Measurements from ENCODE around the gene G2E3.

G2E3 gene

DNA sequence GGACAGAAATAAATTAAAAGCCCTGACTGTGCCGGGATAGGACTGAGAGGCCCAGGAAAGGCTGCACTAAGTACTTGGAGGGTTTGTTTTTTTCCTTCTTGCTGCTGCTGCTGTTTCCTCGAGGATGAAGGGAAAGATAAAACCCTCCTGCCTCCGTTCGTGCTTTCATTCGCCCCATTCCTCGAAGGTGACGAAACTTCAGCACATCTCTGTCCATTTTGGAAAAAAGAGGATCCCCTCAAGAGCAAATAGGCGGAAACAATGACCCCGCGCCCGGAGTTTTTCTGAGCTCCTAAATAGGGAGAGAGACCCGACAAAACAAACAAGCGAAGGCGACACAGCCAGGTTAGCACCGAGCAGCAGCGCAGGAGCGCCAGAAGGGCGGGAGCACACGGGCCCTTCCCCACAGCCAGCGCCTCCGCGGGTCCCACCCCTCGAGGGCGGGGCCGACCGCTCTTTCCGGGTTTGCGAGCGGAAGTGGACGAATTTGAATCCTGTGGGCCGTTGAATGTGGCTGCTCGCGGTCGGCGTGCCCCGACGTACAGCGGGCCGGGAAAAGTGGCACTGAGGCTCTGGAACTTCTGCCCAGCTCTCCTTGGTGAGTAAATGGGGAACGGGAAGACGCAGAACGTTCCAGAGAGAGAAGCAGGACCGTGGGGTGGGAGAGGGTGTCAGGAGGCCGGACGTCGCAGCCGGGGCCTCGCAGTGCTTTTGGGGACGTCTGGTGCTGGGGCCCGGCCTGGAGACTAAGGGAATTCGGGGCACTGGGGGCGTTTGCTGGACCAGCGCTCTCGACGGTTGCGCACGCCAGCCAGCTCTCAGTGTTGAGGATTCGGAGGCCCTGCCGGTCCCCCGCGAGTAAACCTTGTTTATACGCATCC, at the start of gene G2E3:
G2E3 (plus strand) TSS at position 484 of the 881 bp plus-strand sequence. CDS start 21,922 bp downstream, outside the sequence.
- peak within 1 kb of the TSS; percentile 98 for H3K4me3 ChIP-seq (ENCODE audit: low read depth, low read length)
- TF ChIP-seq, protein P1, sequence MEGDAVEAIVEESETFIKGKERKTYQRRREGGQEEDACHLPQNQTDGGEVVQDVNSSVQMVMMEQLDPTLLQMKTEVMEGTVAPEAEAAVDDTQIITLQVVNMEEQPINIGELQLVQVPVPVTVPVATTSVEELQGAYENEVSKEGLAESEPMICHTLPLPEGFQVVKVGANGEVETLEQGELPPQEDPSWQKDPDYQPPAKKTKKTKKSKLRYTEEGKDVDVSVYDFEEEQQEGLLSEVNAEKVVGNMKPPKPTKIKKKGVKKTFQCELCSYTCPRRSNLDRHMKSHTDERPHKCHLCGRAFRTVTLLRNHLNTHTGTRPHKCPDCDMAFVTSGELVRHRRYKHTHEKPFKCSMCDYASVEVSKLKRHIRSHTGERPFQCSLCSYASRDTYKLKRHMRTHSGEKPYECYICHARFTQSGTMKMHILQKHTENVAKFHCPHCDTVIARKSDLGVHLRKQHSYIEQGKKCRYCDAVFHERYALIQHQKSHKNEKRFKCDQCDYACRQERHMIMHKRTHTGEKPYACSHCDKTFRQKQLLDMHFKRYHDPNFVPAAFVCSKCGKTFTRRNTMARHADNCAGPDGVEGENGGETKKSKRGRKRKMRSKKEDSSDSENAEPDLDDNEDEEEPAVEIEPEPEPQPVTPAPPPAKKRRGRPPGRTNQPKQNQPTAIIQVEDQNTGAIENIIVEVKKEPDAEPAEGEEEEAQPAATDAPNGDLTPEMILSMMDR (IDR thresholded peaks at IDR 0.05; ENCODE audit: low read depth, low read length) = no peak

GRCh38 chr14:30517737-30518136, 41.2 kb upstream of the G2E3 start:
- H3K4me3 ChIP-seq (ENCODE audit: low read depth, low read length) = no peak overlapping the region
- TF ChIP-seq, protein P1 (IDR thresholded peaks at IDR 0.05; ENCODE audit: low read depth, low read length) = no peak

DNA sequence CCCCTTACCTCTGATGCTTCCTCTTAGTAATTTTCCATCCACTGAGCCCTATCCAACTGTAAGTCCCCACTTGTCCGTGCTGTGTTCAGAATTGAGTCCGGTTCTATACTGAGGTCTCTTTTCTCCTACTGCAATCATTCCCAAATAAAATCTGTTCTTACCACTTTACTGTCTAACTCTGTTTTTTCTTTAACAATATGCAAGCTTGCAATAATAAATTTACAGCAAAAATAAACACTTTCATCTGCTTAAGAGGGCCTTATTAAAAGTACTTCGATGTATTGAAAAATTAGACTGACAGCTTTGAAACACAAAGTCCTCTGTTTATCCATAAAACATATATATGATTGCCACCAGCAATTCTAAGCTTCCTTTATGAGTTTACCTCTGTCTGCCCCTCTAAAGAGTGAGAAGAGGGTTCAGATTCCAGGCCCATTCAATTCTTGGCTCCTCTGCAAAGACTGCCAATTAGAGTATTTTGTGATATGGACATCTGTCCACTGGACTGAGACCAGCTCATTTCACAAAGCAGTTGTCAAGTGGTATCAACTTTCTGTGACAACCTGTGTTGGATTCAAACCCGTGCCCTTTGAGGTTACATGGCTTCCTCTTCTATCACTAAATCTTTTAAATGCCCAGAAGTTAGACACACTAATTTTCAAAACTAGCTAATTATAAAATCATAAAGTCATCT, 39.9 kb upstream of the G2E3 start:
- TF ChIP-seq, protein P1 (IDR thresholded peaks at IDR 0.05; ENCODE audit: low read depth, low read length) = no peak
- H3K4me3 ChIP-seq (ENCODE audit: low read depth, low read length) = no peak overlapping the region

- no peak overlapping the region for H3K4me3 ChIP-seq (ENCODE audit: low read depth, low read length)
- TF ChIP-seq, protein P1 (IDR thresholded peaks at IDR 0.05; ENCODE audit: low read depth, low read length) = no peak
These were observed 39.0 kb upstream of the G2E3 start for GRCh38 chr14:30519961-30520360.

GRCh38 chr14:30520536-30520935, 38.4 kb upstream of the G2E3 start:
- no peak overlapping the region for H3K4me3 ChIP-seq (ENCODE audit: low read depth, low read length)
- TF ChIP-seq, protein P1 (IDR thresholded peaks at IDR 0.05; ENCODE audit: low read depth, low read length) = no peak

DNA sequence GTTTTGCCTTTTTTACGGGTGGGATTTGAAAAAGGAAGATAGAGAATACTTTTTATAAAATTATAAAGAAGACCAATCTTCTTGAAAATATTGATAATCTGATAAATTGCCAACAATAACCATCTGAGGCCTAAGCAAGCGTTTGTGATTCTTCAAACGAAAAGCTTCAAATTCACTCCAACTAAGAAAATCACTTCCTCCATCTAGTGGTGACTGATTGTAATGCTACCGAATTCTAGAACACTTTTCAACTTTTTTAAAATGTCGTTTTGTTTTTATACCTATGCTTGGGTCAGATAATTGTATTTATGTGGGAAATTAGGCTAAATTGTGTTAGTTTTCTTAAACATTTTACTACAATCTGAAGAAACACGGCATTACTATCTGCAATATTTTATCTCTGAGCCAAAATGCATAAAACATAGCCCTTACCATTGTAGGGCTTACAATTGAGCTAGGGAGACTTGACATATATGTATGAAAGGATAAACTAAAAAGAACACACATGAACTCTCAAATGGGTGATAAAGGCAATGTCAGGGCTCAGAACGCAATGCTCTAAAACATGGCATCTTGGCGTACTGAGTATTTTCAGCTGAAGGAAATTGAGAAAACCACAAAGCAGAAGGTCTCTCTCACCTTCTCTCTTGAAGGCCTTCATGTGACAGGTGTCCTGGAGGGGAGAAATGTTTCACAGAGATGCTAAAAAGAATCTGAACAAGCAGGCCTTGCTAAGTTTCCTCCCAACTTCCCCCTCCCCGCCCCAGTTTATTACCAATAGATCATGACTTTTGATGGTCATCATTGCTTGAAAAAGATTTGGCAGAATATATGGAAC, 36.8 kb upstream of the G2E3 start:
- H3K4me3 ChIP-seq (ENCODE audit: low read depth, low read length) = no peak overlapping the region
- TF ChIP-seq, protein P1 (IDR thresholded peaks at IDR 0.05; ENCODE audit: low read depth, low read length) = peak; percentile 73
